GM23248 (cell line): ENCODE results near the gene TOX2.

Source experiments
- EZH2 ChIP-seq: fragments of 200-600 bp; sonication (generic); IDR thresholded peaks from 2 replicates; pipeline ENCODE4 v1.6.1; 2018; ENCODE audit warnings: antibody characterized with exemption, mild to moderate bottlenecking; ENCODE audit not compliant: insufficient read depth, poor library complexity, severe bottlenecking
- EZH2phosphoT487 ChIP-seq: fragments of 200-600 bp; sonication (generic); IDR thresholded peaks from 2 replicates; pipeline ENCODE4 v1.6.1; 2018; ENCODE audit warnings: antibody characterized with exemption, moderate library complexity, mild to moderate bottlenecking, low read depth; ENCODE audit not compliant: insufficient read depth

DNA sequence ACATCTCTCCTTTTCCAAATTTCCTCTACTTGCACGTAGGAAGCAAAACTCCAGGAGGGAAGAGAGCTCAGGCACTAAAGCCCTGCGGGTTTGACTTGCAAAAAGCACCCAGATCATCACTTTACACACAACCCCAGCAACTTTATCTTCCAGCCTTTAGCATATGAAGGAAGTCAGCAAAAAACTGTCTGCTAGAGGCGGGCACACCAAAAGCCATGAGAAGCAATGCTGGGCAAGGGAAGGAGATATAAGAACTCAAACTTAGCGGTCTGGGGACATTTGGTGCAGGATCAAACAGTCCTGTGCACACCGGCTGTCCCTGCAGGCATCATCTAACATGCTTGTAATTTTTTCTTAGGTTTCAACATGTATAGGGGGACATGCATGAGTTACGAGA, 159.0 kb downstream of the TOX2 start:
- TF ChIP-seq EZH2phosphoT487 (no peak), EZH2 (no peak)
